HepG2 (cell line): ENCODE results near the gene WNT5B. TPM values are rescaled to one million over a fixed set of nuclear protein-coding genes. Genes with fewer than 3 reads are reported as not detected.

Experiments
- ARID3A ChIP-seq: IDR thresholded peaks from 2 replicates; pipeline ENCODE4 v1.6.1; 2012; ENCODE audit warnings: low read depth, low read length, improper control_type of control experiment
- ARNTL ChIP-seq: sonication (generic); formaldehyde crosslinking; IDR thresholded peaks from 2 replicates; pipeline ENCODE4 v1.4.0; 2020; ENCODE audit warnings: mild to moderate bottlenecking, missing genetic modification reagents
- BATF2 ChIP-seq: sonication (generic); formaldehyde crosslinking; IDR thresholded peaks from 2 replicates; pipeline ENCODE4 v1.8.0; 2022; ENCODE audit warnings: mild to moderate bottlenecking, missing genetic modification reagents, moderate library complexity
- GTF3A ChIP-seq: sonication (generic); formaldehyde crosslinking; conservative IDR thresholded peaks from 2 replicates; pipeline ENCODE4 v1.4.0; 2020; ENCODE audit warnings: mild to moderate bottlenecking, missing genetic modification reagents
- JDP2 ChIP-seq: sonication (generic); formaldehyde crosslinking; IDR thresholded peaks from 2 replicates; pipeline ENCODE4 v1.8.1; 2022; ENCODE audit warnings: missing genetic modification reagents, borderline replicate concordance
- KDM1A ChIP-seq: IDR thresholded peaks from 2 replicates; pipeline ENCODE4 v1.6.1; 2016; ENCODE audit warnings: missing compliant biosample characterization
- MXD4 ChIP-seq: IDR thresholded peaks from 2 replicates; pipeline ENCODE4 v1.6.1; 2016; ENCODE audit warnings: mild to moderate bottlenecking, missing biosample characterization, missing genetic modification reagents
- PCBP2 ChIP-seq: fragments of 200-400 bp; formaldehyde crosslinking; optimal IDR thresholded peaks from 2 replicates; pipeline ENCODE3; 2018; ENCODE audit warnings: low read length, low read depth; ENCODE audit not compliant: poor library complexity, severe bottlenecking
- SP2 ChIP-seq: sonication (generic); formaldehyde crosslinking; IDR thresholded peaks from 2 replicates; pipeline ENCODE4 v1.5.1; 2020; ENCODE audit warnings: mild to moderate bottlenecking, missing genetic modification reagents
- TRIM24 ChIP-seq: sonication (generic); formaldehyde crosslinking; IDR thresholded peaks from 2 replicates; pipeline ENCODE4 v1.8.0; 2022; ENCODE audit warnings: mild to moderate bottlenecking, missing genetic modification reagents
- ZBTB37 ChIP-seq: sonication (generic); formaldehyde crosslinking; IDR thresholded peaks from 2 replicates; pipeline ENCODE4 v1.4.0; 2020; ENCODE audit warnings: mild to moderate bottlenecking, missing genetic modification reagents
- ZKSCAN1 ChIP-seq: fragments of 150-350 bp; IDR thresholded peaks from 2 replicates; pipeline ENCODE4 v1.6.1; 2014; ENCODE audit warnings: low read length
- ZNF138 ChIP-seq: sonication (generic); formaldehyde crosslinking; IDR thresholded peaks from 2 replicates; pipeline ENCODE4 v1.5.0; 2020; ENCODE audit warnings: mild to moderate bottlenecking, low read depth, missing genetic modification reagents
- ZNF280D ChIP-seq: sonication (generic); formaldehyde crosslinking; IDR thresholded peaks from 2 replicates; pipeline ENCODE4 v1.5.1; 2020; ENCODE audit warnings: mild to moderate bottlenecking, missing genetic modification reagents
- ZNF3 ChIP-seq: IDR thresholded peaks from 2 replicates; pipeline ENCODE4 v1.7.0; 2017; ENCODE audit warnings: inconsistent platforms
- ZNF503 ChIP-seq: sonication (generic); formaldehyde crosslinking; IDR thresholded peaks from 2 replicates; pipeline ENCODE4 v1.4.0; 2020; ENCODE audit warnings: missing genetic modification reagents
- ZNF597 ChIP-seq: sonication (generic); formaldehyde crosslinking; IDR thresholded peaks from 2 replicates; pipeline ENCODE4 v1.5.0; 2020; ENCODE audit warnings: missing genetic modification reagents
- ZNF850 ChIP-seq: sonication (generic); formaldehyde crosslinking; conservative IDR thresholded peaks from 2 replicates; pipeline ENCODE4 v1.9.0; 2021; ENCODE audit warnings: mild to moderate bottlenecking, missing genetic modification reagents
- polyA plus RNA-seq, 8 experiments: library from polyadenylated mRNA; depleted of rRNA in 3 of 8; stranded (reverse) in 7 of 8; unstranded in 1 of 8; fragments of >200 nt; fragmentation: Illumina TruSeq in 4 of 8; extraction: Trizol in 4 of 8; gene quantifications; 2 replicates each; pipeline versions ENCODE4 v1.2.1 to v1.2.3, GENCODE V29; 2011 to 2016; ENCODE audit warnings: low read depth in 4 of 8, missing spikeins in 1 of 8, mixed read lengths in 1 of 8; ENCODE audit not compliant: insufficient read depth in 1 of 8
- total RNA-seq, 5 experiments: library from RNA; depleted of rRNA; stranded (reverse); fragments of >200 nt; fragmentation: Illumina TruSeq; extraction: Trizol; gene quantifications; 2 replicates each; pipeline ENCODE4 v1.2.3, GENCODE V29; 2016; ENCODE audit warnings: low read depth in 1 of 5

WNT5B gene
- total and polyA plus RNA-seq, 2 of the 13 experiments (the other 11 are each of a cell fraction or from before 2014, with no cell fraction given), result 0.04 TPM; not detected in 1

- no peak for TF ChIP-seq BATF2
- no peak for TF ChIP-seq ZNF503
- TF ChIP-seq ZNF850 (CRISPR knock-in tag), result no peak
- TF ChIP-seq PCBP2, result no peak
- peak; percentile 44; the same call in 1 of the 2 replicates for TF ChIP-seq MXD4 (CRISPR knock-in tag)
- TF ChIP-seq ARNTL (CRISPR knock-in tag), result peak; percentile 59
- no peak for TF ChIP-seq GTF3A (CRISPR knock-in tag)
- no peak for TF ChIP-seq ZNF3
- no peak; the same call in 1 of the 2 replicates for TF ChIP-seq SP2 (CRISPR knock-in tag)
- TF ChIP-seq ZBTB37 (CRISPR knock-in tag), result no peak
- no peak for TF ChIP-seq KDM1A
- TF ChIP-seq JDP2 (CRISPR knock-in tag), result no peak
- no peak for TF ChIP-seq ARID3A
- TF ChIP-seq ZKSCAN1, result no peak
- no peak for TF ChIP-seq ZNF280D (CRISPR knock-in tag)
- TF ChIP-seq ZNF138 (CRISPR knock-in tag), result no peak
- no peak for TF ChIP-seq TRIM24
- TF ChIP-seq ZNF597 (CRISPR knock-in tag), result no peak
These were observed 32.7 kb downstream of the WNT5B start (continued) for GRCh38 chr12:1661553-1662335.
